Measurements from ENCODE around the gene EFHC1.

EFHC1 gene

DNA sequence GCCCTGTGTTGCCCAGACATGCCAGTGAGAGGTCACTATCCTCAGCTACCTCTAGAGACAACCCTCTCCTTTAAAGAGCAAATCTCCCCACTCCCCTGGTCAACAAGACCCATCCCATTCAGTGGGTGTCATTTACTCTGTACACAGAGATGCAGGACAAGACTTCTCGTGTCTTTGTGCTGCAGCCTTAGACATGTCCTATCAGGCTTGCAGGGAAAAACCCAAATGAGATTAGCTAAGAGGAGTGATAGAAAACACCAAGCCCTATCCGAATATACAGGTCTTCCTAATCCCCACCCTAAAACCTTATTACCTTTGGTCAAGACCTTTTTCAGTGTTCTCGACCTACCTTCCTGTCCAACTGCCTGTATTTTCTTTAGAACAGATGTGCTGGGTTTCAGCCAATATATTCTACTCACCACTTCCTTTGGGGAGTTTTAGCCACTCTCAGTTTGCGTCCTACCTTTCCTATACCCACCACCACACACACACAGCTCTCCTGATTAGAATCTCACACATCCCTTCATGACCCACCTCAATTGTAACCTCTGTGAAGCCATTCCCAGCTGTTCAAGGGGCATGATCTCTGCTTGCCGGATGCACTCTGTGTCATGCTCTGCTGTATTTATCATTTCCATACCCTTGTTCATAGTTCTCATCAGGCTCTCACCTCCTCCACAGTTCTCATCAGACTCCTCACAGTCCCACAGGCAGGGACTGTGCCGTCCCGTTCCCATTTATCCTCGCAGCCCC, 117.0 kb downstream of the EFHC1 start:
- in situ Hi-C loops (cut with MboI; ENCODE audit: low sequenced_read_pairs) = no loop called here

DNA sequence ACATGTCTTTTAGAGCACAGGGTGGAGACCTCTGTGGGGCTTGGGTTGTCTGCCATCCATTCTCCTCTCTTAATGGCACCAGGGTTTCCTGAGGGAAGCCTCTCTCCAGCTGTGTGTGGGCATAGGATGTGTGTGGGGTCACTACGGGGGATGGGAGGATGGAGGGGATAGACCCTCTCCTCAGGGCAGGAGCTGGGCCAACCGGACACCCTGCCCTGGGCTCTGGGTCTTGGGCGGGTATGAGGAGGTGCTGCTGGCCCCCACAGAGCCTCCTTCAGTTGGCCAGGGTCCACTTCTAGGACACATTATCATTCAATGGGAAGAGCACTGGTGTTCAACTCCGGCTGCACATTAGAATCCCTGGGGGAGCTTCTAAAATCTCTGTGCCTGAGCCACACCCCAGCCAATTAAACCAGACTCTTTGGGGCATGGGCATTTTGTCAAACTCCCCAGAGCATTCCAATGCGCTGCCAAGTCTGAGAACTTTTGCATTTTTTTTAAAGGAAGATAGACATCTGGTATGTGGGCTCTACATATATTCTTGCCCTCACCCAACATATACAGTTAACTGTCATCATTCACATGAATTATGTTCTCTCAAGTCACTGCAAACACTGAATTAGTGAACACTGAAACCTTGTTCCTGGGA, 118.2 kb downstream of the EFHC1 start:
- in situ Hi-C loops (cut with MboI; ENCODE audit: low sequenced_read_pairs) = no loop called here

- in situ Hi-C loops (cut with MboI; ENCODE audit: low sequenced_read_pairs) = no loop called here
These were observed 118.8 kb downstream of the EFHC1 start for GRCh38 chr6:52538901-52539354.

DNA sequence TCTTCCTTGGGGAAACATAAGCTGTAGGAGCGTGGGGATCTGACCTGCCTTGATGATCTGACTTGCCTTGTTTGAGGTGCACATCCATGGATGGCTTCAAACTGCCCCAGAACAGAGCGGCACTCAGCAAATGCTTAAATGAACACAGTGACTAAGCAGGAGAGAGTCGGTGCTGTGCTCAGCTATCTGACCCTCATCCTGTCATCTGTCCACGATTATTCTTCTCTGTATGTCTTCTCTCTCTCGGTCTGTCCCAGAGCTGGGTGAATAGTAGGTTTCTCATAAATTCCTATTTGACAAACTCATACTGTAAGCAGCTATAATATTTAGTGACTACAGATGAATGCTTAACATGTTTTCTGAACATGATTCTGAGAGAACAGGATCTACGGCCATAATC, 119.5 kb downstream of the EFHC1 start:
- in situ Hi-C loops (cut with MboI; ENCODE audit: low sequenced_read_pairs) = no loop called here

- in situ Hi-C loops (cut with MboI; ENCODE audit: low sequenced_read_pairs) = no loop called here
These were observed 120.3 kb downstream of the EFHC1 start for GRCh38 chr6:52540286-52540902.

DNA sequence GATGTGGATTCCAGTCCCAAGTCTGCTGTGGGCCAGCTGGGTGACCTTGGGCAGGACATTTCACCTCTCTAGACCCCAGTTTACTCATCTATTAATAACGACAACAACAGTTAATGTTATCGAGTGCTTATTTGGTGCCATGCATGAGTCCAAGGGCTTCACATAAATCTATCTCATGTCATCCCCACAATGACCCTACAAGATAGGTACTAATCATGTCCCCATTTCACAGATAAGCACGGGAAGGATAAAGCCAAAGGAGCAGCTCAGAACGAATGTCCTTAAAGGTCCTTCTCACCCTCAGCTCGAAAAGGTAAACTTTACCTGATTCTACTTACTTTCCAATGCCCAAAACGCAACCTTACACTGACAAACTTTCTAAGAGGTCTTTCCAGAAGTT, 121.0 kb downstream of the EFHC1 start:
- in situ Hi-C loops (cut with MboI; ENCODE audit: low sequenced_read_pairs) = no loop called here

GRCh38 chr6:52543262-52543661, 123.1 kb downstream of the EFHC1 start:
- in situ Hi-C loops (cut with MboI; ENCODE audit: low sequenced_read_pairs) = no loop called here

DNA sequence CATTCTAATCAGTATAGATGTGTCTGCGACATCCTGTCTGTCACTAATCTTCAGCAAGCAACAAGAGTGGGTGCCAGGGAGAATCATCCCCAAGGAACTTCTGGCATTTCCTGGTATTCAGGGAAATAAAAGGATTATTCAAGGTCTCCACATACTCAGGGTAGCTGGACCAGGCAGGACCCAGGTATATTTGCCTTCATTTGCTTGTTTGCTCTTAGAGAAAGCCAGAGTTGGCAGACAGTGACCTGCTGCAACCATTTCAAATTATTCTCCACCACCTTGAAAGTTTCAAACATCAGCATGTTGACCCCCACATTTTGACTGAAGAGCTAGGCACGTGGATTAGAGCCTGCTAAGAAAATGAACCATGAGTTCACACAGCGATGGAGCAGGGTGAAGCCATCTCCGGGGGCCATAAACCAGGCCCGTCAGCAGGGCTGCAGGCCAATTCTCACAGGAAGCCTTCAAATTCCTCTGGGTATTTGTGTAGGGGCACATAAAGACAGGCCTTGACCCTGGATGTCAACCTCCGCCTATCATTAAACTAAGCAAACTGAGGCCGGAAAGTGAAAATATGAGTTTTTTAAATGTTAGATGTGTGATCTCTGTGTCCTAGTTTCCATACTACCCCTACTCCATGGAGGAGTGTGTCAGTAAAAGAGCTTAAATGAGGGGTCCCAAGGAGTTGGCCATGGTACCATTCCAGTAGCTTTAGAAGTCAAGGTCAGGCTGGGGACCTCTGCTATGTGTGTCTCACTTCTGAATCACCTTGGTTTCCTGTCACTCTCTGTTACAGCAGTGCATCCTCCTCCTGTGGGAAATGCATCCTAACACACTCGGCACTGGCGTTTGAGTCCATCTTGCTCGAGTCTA, 123.8 kb downstream of the EFHC1 start:
- in situ Hi-C loops (cut with MboI; ENCODE audit: low sequenced_read_pairs) = no loop called here

- in situ Hi-C loops (cut with MboI; ENCODE audit: low sequenced_read_pairs) = no loop called here
These were observed 124.7 kb downstream of the EFHC1 start for GRCh38 chr6:52544602-52545405.

- in situ Hi-C loops (cut with MboI; ENCODE audit: low sequenced_read_pairs) = no loop called here
These were observed 125.4 kb downstream of the EFHC1 start for GRCh38 chr6:52545406-52546119.

GRCh38 chr6:52546192-52546591, 126.0 kb downstream of the EFHC1 start:
- in situ Hi-C loops (cut with MboI; ENCODE audit: low sequenced_read_pairs) = no loop called here

GRCh38 chr6:52546678-52547077, 126.5 kb downstream of the EFHC1 start:
- in situ Hi-C loops (cut with MboI; ENCODE audit: low sequenced_read_pairs) = no loop called here

DNA sequence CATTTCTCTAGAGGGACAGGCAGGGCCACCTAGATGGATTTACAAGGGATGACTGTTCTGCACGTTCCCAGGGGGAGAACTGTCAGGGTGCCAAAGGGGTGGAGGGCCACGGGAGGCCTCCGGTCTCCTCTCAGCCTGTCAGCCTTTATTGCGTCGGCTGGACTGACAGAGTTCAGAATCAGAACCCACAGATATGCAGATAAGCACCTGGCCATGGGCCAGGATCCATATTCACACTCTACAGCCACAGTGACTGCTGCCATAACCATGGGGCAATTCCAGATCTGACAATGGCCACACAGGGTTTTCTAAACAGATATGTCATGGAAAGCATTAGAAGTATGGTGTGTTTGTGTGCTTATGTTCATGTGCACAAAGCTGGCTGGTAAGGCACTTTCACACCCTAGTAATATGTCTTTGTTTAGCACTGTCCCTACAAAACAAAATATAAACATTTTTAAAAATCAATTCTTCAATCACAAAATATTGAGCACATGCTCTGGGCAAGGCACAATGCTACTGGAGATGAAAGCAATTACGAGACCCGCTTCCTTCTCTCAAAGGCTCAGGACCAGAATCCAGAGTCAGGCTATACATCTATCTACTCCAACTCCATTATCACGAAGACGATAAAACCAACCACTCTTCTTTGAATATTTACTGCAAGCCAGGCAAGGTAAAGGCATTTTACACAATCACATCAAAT, 127.7 kb downstream of the EFHC1 start:
- in situ Hi-C loops (cut with MboI; ENCODE audit: low sequenced_read_pairs) = no loop called here

DNA sequence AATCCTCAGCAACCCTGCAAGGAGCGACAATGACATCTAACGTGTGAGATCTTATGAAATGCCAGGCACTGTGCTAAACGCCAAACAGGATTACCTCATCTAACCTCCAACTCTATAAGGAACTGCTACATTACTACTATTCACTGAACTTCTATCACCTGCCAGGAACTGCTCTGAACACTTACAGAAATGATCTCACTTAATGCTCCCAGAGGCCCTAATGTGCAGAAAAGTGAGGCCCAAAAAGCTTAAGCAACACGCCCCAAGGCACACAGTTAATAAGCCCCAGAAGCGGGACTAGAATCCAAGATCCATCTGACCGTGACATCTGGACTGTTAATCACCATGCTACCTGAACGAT, 128.2 kb downstream of the EFHC1 start:
- in situ Hi-C loops (cut with MboI; ENCODE audit: low sequenced_read_pairs) = no loop called here

GRCh38 chr6:52548999-52549398, 128.9 kb downstream of the EFHC1 start:
- in situ Hi-C loops (cut with MboI; ENCODE audit: low sequenced_read_pairs) = no loop called here

GRCh38 chr6:52549428-52549827, 129.3 kb downstream of the EFHC1 start:
- in situ Hi-C loops (cut with MboI; ENCODE audit: low sequenced_read_pairs) = no loop called here

DNA sequence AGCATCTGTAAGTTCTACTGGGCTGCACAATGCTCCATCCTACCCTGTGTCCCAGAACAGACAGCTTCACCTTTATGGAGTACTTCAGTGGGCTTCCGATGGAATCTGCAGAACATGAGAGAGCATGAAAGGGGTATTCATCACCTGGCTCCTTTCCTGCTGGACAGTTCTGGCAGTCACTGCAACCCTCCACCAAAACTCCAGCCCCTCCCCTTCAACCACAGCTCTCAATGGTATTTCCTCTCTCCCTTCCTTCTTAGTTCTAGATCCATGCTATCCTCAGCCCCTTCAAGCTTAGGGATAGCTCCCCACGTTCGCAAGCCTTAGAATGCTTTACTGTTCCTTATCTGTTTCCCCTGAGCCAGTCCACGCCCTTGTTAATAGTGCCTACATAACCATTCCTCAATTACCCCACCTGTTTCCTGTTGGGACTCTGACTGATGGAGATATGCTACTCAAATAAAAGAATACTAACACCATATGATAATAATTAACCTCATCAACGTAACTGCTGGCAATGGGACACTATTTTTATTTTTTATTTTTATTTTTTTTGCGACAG, 130.0 kb downstream of the EFHC1 start:
- in situ Hi-C loops (cut with MboI; ENCODE audit: low sequenced_read_pairs) = no loop called here

GRCh38 chr6:52550870-52551269, 130.7 kb downstream of the EFHC1 start:
- in situ Hi-C loops (cut with MboI; ENCODE audit: low sequenced_read_pairs) = no loop called here
